GM21717 (cell line): ENCODE measurements around the gene OSGEP.
"Not testable (repeated sequence)": the region's sequence is repeated elsewhere in the genome, so short reads cannot be mapped to it uniquely, and the experiment has no call there.

Source experiments
- ATAC-seq: cut with Tn5 transposase; IDR thresholded peaks from one replicate; pipeline ENCODE4 v1.9.1; 2021; ENCODE audit warnings: mild to moderate bottlenecking, moderate library complexity; ENCODE audit not compliant: unreplicated experiment

Gene OSGEP

DNA sequence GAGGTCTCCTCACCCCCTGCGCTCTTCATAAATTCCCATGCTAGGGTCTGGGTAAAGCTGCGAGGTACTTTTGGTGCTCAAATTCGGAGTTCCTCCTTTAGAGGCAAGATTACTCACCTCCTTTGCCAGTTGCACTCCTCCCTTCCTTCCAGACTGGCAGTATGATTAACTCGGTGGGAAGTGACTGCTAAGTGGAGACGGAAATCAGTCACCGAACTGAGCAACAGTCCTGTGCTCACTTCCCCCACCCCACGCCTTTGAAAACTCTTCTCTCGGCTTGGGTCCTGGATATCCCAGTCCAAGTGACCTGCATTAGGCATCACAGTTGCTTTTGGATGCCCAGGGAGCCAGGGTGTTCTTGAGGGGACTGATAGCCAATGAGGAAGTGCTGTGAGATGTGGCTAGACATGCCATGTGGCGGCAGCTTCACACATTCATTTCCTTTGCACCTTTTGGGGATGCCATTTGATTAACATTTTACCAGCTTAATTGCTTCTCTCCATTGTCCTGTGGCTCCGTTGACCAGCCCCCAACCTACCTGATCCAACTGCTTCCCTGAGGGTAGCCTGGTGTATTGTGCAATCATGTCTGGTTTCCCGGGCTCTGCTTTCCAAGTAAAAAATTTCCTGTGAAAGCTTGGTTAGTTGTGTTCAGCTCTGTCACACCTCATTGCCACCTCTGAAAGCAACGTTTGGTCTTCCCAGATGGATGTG lies 15.4 kb upstream of the OSGEP start:
- peak; percentile 40 for ATAC-seq

GRCh38 chr14:20469242-20469889 lies 14.8 kb upstream of the OSGEP start, which contains the start of gene PNP:
PNP (plus strand) TSS chr14:20469406; CDS start chr14:20469525, 119 bp downstream.
- peak; percentile 90 for ATAC-seq

GRCh38 chr14:20468764-20469241 lies 14.2 kb upstream of the OSGEP start:
- no peak for ATAC-seq

DNA sequence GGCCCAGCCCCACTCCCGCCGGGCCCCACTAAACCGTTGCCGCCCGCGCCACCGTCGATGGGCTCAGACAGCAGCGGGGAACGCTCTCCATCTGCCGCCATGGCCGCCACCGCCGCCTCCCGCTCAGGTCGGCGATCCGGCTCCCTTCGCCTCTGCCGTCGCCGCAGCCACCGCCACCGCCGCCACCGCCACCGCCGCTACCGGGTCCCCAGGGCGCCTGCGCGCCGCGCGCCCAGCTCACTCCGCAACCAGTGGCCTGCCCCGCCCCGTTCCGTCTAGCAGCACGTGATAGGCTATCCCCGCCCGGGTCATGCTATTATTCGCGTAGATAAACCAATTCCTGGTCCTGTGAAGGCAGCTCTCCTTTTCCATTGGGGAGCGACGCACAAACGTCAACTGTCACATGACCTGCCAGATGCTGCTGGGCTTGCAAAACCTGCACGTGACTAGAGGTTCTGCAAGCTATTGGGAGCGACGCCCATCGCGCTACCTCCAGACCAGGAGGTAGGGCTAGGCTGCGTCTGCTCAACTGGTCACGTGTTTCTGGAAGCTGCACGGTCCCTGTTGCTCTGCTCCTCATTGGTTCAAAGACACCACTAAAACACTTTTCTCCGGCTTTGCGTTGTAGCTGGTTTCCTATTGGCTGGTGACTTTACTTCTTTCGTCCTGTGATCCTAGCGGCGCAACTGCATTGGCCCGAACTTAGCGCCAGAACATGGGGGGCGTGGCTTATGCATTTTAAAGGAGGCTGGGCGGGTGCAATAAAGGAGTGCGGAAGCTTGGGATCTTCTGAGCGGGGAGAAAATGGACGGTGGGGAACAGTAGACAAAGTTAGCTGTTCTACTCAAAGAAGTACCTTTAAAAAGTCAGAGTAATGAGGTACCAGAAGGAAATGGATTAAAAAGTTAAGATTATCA lies 6.9 kb upstream of the OSGEP start, which contains the start of gene PIP4P1:
Gene PIP4P1 (minus strand): TSS at position 210 of the 917 bp plus-strand sequence. CDS start 109 bp downstream, at position 101.
- ATAC-seq, result peak; percentile 91

DNA sequence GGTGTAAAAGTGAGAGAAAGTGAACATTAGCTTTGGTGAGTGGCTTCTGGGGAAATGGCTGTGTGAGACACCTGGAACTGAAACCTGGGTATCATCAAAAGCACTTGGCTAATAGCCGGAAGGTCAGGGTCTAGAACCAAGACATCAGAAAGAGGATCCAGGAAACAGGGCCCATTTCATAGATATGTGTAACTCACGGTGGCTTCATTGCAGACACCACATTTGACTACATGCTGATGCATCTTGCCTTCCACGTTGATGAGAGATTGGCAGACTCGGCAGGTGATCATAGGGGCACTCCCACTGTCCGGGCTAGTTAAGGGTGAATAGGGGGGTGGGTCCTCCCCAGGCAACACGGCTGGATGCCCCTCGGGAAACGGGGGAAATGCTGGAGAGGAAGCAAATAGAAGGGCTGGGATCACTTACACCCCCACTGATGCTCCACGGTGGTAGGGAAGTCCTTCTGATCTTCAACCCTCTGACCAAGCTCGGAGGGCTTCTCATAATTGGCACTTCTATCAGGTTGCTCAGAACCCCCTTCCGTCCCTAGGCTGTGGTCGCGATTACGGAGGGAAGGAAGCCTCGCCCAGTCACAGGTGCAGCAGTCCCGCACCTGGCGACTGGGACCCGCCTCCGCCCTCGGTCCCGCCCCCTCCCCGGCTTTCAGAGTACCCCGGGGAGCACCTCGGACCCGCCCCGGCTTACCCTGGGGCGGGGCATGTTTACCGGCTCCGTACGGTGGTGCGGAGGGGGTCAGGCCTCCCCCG lies 6.0 kb upstream of the OSGEP start:
- peak; percentile 6 for ATAC-seq

DNA sequence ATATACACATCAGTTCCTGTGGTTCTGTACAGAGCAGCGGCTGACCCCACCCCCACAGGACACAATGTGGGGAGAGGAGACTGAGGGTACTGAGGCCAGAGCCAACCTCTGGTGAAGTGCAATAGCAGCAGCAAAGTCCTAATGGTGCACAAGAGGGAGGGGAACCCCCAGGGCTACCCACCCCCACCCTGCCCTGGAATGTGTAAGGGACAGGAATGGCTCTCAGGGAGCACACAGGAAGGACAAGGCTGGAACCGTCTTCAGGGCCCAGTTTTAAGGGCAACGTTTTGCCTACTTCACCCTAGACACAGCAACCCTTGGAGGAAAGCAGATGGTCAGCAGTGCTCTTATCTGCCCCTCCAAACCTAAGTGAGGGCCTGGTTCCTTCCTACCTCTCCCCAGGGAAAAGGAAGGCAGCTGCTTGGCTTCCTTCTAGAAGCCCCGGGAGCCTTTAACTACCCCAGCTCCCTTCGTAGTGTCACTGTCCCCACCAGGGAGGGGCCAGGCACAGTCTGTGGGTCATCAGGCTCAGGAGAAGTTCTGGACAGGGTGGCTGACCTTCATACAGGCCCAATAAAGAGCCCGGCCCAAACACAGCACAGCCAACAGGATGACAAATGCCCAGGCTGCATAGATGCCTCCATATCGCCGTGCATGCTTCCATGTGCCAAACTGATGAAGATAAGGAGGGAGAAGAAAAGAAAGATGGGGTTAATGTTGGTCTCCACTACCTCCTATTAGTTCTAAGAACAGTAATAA lies 3.6 kb upstream of the OSGEP start:
- no peak for ATAC-seq

DNA sequence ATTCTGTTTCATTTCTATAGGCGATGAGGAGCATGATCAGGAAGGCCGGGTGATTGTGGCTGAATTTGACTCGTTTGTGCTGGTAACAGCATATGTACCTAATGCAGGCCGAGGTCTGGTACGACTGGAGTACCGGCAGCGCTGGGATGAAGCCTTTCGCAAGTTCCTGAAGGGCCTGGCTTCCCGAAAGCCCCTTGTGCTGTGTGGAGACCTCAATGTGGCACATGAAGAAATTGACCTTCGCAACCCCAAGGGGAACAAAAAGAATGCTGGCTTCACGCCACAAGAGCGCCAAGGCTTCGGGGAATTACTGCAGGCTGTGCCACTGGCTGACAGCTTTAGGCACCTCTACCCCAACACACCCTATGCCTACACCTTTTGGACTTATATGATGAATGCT lies 2.4 kb upstream of the OSGEP start:
- ATAC-seq, result no peak

GRCh38 chr14:20455355-20456300 lies 1.0 kb upstream of the OSGEP start:
- ATAC-seq, result peak; percentile 42

GRCh38 chr14:20452831-20453230 lies 1.8 kb downstream of the OSGEP start:
- ATAC-seq, result not testable (repeated sequence)

GRCh38 chr14:20446889-20447288 lies 7.7 kb downstream of the OSGEP start:
- ATAC-seq, result no peak

- not testable (repeated sequence) for ATAC-seq
Observed at GRCh38 chr14:20443650-20444049, 11.0 kb downstream of the OSGEP start.

- no peak for ATAC-seq
Observed at GRCh38 chr14:20441461-20441860, 13.2 kb downstream of the OSGEP start.

DNA sequence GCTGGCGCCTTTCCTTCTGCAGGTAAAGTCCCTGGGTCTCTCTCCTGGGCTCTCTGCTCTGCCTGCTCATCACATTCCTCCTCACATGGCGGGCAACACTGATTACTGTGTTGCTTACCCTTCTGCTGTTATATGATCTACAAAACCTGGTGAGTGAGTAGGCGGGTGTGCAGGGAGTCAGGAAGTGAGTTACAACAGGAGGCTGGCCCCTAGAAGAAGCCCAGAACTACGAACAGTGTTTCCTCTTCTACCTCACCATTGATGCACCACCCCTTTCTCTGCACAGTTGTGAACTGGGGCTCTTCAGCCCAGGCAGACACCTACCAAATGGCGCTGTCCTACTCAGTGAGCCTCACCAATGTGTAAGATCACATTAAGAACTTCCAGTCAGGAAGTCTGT lies 13.7 kb downstream of the OSGEP start:
- ATAC-seq, result no peak

DNA sequence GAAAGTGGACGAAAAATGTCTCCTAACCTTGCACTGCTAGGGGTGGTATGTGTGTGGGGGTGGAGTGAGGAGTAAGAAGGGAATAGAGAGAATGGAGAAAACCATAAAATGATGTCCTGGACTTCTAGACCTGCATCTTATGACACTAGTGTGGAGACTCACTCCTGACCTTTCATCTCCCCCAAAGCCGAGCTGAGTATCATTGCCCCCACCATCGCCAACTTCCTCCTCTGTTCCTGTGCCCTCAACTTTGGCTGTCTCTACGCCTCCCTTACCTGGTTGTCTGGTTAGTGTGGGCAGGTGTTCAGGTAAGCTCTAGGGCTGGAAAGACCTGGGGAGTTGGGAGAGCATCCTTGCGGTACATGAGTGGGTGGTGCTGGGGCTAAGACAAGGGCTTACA lies 14.1 kb downstream of the OSGEP start:
- ATAC-seq, result no peak

DNA sequence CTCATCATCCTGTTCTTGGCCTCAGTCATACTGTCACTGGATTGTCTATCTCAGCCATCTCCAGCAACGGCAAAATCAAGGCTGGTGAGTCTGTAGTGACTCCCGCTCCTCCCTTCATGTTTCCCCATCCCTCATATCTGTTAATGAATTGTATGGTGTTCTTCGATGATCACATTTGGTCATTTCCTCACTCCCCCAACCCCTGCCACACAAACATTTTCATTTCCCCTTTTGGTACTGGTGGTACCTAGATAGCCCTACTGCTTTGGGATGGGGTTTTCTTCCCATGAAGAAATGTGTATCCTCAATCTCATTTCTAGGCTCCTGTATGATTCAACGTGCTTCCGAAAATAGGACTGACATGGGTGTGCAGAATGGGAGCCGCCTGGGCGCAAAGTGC lies 15.9 kb downstream of the OSGEP start:
- no peak for ATAC-seq

DNA sequence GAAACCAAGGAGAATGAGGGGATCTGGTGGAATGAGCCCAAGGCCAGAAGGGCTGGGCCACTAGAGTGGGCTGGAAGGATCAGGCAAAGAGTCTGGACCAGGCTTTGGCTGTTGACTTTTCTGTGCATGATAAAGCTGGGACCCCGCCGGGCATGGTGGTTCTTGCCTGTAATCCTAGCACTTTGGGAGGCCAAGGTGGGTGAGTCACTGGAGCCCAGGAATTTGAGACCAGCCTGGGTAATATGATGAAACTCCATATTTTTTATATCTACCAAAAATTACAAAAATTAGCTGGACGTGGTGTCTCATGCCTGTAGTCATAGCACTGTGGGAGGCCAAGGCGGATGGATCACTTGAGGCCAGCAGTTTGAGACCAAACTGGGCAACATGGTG lies 18.3 kb downstream of the OSGEP start:
- ATAC-seq, result no peak

GRCh38 chr14:20435582-20436362 lies 18.8 kb downstream of the OSGEP start, which contains the start of gene KLHL33:
KLHL33 (minus strand) TSS chr14:20436166; CDS start chr14:20435811, 355 bp downstream.
- no peak for ATAC-seq
